OCI-M2 (cell line): ENCODE measurements around the gene RGL1.

Experiments used
- DNase-seq: peaks from one replicate; lab custom pipeline; 2025; ENCODE audit not compliant: unreplicated experiment; lab: John Stamatoyannopoulos, UW

RGL1 gene

GRCh38 chr1:183817576-183818288, 12.8 kb downstream of the RGL1 start:
- DNase-seq: no peak

GRCh38 chr1:183819059-183819458, 14.1 kb downstream of the RGL1 start:
- no peak for DNase-seq

GRCh38 chr1:183821309-183821888, 16.5 kb downstream of the RGL1 start:
- DNase-seq: no peak

- DNase-seq: no peak
Observed at GRCh38 chr1:183821889-183822611, 17.1 kb downstream of the RGL1 start.

- no peak for DNase-seq
Observed at GRCh38 chr1:183824291-183824690, 19.4 kb downstream of the RGL1 start.

GRCh38 chr1:183827801-183828200, 22.9 kb downstream of the RGL1 start:
- no peak for DNase-seq

GRCh38 chr1:183830389-183830788, 25.5 kb downstream of the RGL1 start:
- DNase-seq: no peak

GRCh38 chr1:183831311-183831710, 26.4 kb downstream of the RGL1 start:
- DNase-seq: no peak

GRCh38 chr1:183832459-183832858, 27.5 kb downstream of the RGL1 start:
- no peak for DNase-seq

GRCh38 chr1:183834568-183834967, 29.6 kb downstream of the RGL1 start:
- no peak for DNase-seq

- DNase-seq: no peak
Observed at GRCh38 chr1:183836598-183836997, 31.7 kb downstream of the RGL1 start.

- DNase-seq: no peak
Observed at GRCh38 chr1:183837062-183837461, 32.1 kb downstream of the RGL1 start.

- no peak for DNase-seq
Observed at GRCh38 chr1:183838221-183838620, 33.3 kb downstream of the RGL1 start.

- DNase-seq: no peak
Observed at GRCh38 chr1:183840140-183840539, 35.2 kb downstream of the RGL1 start.

GRCh38 chr1:183841550-183841949, 36.6 kb downstream of the RGL1 start:
- DNase-seq: no peak

- no peak for DNase-seq
Observed at GRCh38 chr1:183841950-183842794, 37.3 kb downstream of the RGL1 start.

- DNase-seq: no peak
Observed at GRCh38 chr1:183842795-183843144, 37.9 kb downstream of the RGL1 start.

GRCh38 chr1:183844806-183845205, 39.9 kb downstream of the RGL1 start:
- no peak for DNase-seq

GRCh38 chr1:183845681-183846080, 40.8 kb downstream of the RGL1 start:
- DNase-seq: no peak

- no peak for DNase-seq
Observed at GRCh38 chr1:183847641-183848040, 42.7 kb downstream of the RGL1 start.

- DNase-seq: no peak
Observed at GRCh38 chr1:183850852-183851251, 45.9 kb downstream of the RGL1 start.
